HG03280 (cell line): ENCODE results near the gene CFTR.

Experiments used
- ATAC-seq: cut with Tn5 transposase; IDR thresholded peaks from one replicate; pipeline ENCODE4 v1.9.1; 2021; ENCODE audit warnings: mild to moderate bottlenecking, moderate library complexity; ENCODE audit not compliant: unreplicated experiment

CFTR gene

GRCh38 chr7:117582219-117582704, 102.4 kb downstream of the CFTR start:
- no peak for ATAC-seq

DNA sequence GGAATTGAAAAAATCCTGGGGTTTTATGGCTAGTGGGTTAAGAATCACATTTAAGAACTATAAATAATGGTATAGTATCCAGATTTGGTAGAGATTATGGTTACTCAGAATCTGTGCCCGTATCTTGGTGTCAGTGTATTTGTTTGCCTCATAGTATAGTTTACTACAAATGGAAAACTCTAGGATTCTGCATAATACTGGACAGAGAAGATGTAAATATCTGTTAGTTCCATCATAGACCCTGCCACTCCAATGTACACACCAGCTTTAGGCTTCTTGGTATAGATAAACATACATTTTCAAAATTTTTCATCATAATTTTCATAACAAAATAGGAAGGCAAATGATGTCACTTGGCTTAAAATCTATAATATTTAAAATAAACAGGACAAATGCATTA, 108.1 kb downstream of the CFTR start:
- ATAC-seq, result no peak

- ATAC-seq, result peak; percentile 53
These were observed 108.5 kb downstream of the CFTR start for GRCh38 chr7:117588352-117588794.

GRCh38 chr7:117590191-117590590, 110.4 kb downstream of the CFTR start:
- ATAC-seq, result no peak

- no peak for ATAC-seq
These were observed 112.3 kb downstream of the CFTR start for GRCh38 chr7:117592011-117592635.

- ATAC-seq, result no peak
These were observed 116.3 kb downstream of the CFTR start for GRCh38 chr7:117596134-117596533.

DNA sequence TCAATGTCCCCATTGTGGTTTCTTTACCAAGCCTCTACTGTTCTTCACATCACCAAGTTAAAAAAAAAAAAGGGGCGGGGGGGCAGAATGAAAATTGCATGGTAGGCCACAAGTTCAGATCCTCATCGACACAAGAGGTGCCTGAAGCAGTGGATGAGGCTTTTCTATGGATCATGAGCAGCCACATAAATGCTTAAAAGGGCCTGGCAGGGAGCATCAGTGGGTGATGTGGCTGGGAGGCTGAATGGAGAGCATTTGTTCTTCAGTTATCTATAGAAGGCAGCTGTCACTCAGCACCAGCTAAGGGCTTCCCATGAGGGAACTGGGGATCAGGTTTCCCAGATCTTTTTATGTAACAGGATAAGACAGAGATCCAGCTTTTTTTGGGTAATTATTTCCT, 117.9 kb downstream of the CFTR start:
- no peak for ATAC-seq

DNA sequence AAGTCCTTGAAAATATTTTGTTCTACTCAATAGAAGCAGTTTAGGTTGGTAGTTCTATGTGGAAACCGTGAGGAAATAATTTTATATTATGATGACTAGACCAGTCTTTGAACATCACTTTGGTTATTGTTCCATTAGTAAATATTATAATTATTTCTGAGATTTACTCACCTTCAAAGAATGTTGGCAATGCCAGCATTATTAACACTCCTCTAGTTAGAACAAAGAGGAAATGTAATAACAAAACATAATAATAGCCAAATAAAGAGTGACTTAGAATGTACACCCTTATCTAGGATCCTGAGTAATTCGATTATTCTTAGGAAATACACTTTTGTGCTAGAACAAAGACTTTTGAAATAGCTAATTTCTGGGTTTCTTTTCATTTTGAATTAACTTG, 121.1 kb downstream of the CFTR start:
- ATAC-seq, result no peak

- no peak for ATAC-seq
These were observed 123.8 kb downstream of the CFTR start for GRCh38 chr7:117603627-117604026.

DNA sequence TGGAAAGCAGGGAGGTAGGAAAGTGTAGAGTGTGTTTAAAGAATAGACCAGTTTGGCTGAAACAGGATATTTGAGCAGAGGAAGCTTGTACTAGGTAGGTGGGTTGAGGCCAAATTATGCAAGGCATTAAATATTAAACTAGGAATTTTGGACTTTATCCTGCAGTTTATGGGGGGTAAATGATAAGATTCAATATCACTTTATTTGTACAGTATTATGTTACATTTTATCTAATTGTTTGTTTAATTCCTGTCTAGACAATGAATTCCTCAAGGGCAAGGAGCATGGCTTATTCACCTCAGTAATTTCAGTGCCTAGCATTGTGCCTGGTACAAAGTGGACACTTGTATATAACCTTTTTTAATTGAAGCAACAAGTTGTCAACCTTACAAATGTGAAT, 125.9 kb downstream of the CFTR start:
- ATAC-seq, result no peak

- no peak for ATAC-seq
These were observed 126.3 kb downstream of the CFTR start for GRCh38 chr7:117606132-117606531.

DNA sequence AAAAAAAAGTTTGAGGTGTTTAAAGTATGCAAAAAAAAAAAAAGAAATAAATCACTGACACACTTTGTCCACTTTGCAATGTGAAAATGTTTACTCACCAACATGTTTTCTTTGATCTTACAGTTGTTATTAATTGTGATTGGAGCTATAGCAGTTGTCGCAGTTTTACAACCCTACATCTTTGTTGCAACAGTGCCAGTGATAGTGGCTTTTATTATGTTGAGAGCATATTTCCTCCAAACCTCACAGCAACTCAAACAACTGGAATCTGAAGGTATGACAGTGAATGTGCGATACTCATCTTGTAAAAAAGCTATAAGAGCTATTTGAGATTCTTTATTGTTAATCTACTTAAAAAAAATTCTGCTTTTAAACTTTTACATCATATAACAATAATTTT, 130.6 kb downstream of the CFTR start:
- ATAC-seq, result no peak

DNA sequence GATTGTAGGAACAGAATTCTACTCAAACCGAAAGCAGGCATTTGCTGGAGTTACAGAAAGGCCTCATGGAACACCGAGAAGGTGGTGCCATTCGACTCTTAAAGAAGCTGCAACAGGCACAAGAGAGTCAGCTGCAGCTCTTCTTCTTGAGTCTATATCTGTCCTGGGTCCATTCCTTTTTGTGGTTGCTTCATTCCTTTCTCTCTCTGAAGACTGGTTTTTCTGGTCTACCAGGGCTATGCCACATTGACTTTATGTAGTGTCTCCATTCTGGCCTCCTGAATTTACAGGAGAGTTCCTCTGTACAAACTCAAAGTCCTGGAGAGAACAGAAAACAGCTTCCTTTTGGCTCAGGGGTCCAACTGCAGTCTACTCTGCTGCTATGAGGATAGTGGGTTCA, 132.8 kb downstream of the CFTR start:
- ATAC-seq, result no peak

- ATAC-seq, result no peak
These were observed 136.9 kb downstream of the CFTR start for GRCh38 chr7:117616694-117617093.

DNA sequence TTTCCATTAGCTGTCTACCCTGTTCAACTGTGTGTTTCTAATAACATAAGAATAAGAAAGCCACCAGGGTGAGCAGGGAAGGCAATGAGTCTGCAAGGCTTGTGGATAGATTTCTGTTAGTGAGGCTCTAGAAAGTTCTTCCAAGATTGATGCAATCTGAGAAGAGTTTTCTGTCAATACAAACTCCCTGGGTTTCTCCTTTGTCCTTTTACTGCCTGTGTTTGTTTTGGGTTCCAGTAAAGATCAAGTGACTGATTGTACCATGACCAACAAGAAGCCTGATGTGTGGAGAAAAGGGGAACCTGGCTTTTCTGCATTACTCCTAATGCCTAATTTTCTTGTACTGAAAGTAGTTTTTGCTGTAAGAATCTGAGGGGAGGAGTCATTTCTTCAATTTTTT, 139.9 kb downstream of the CFTR start:
- ATAC-seq, result no peak

- no peak for ATAC-seq
These were observed 141.3 kb downstream of the CFTR start for GRCh38 chr7:117621075-117621618.

GRCh38 chr7:117623606-117624005, 143.8 kb downstream of the CFTR start:
- ATAC-seq, result no peak

GRCh38 chr7:117630501-117630900, 150.7 kb downstream of the CFTR start:
- peak; percentile 50 for ATAC-seq

- ATAC-seq, result no peak
These were observed 151.2 kb downstream of the CFTR start for GRCh38 chr7:117630907-117631564.

DNA sequence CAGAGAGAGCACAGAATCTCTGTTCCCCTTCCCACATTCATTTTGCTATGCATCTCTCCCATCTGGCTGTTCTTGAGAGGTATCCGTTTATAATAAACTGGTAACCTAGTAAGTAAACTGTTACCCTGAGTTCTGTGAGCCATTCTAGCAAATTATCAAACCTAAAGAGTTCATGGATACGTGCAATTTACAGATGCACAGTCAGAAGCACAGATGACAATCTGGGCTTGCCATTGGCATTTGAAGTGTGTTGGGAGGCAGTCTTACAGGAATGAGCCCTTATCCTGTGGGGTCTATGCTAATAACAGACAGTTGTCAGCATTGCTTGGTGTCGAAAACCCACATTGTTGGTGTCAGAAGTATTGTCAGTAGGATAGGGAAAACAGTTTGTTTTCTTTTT, 151.8 kb downstream of the CFTR start:
- no peak for ATAC-seq

DNA sequence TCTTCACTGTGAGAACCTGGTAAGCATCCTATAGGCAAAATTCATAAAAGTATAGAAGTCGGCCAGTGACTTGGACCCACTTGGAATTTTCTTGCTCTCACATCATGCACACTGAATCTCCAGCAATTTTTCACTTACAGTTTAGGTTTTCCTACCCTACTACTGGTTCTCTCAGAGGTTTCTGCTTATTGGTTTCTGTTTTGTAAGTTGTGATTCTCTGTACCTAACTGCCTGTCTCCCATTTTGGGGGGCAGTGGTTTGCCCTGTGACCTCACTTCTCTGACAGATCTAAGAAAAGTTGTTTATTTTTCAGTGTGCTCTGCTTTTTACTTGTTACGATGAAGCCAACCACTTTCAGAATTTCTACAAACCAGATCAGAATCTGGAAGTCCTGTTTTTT, 158.1 kb downstream of the CFTR start:
- ATAC-seq, result no peak

GRCh38 chr7:117639966-117640365, 160.1 kb downstream of the CFTR start:
- no peak for ATAC-seq
